NCI-H2227 treated with DMSO at 0.1 percent for 48 hours (cell line): ENCODE data around the gene WWOX.

Source experiments
- DNase-seq: peaks from one replicate; lab custom pipeline; 2025; lab: John Stamatoyannopoulos, UW

The WWOX gene

DNA sequence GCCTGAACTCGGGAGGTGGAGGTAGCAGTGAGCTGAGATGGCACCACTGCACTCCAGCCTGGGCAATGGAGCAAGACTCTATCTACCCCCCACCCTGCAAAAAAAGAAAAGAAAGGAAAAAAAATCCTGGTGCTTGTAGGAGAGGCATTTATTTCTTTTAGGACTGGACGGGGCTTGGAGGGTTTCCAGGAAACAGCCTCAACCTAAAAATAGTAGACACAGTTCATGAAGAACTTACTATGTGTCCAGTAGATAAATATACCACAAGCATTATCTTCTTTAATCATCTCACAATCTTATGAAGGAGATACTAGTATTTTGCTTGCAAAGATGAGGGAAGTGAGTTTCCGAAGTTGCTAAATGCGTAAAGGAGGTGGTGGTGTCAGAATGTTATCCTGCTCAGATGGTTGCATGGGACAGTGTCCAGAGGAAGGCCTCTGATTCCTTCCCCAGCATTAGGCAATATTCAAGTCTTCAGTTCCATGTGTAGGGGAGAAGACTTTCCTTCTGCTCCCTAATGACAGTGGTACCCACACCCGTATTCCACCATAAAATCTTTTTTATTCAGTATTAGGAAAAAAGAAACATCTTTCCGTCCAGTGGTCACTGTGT lies 263.2 kb downstream of the WWOX start:
- DNase-seq: no peak

- no peak for DNase-seq
These were observed 264.5 kb downstream of the WWOX start for GRCh38 chr16:78363843-78364555.

DNA sequence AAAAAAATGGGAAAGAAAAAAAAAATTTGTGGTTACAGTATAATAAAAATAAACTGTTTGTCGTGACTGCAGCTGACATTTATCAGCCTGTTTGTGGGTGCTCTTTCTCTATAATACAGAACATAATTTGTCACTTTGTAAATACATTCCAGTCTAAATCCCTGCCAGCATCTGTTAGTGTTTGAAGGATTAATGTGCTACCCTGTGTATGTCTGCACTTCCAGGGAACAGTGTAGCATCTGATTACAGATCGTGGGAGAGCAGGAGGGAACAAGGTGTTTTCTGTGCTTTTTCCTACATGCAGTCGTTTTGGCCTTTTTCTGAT lies 265.1 kb downstream of the WWOX start:
- no peak for DNase-seq

GRCh38 chr16:78365366-78365765 lies 265.9 kb downstream of the WWOX start:
- no peak for DNase-seq

DNA sequence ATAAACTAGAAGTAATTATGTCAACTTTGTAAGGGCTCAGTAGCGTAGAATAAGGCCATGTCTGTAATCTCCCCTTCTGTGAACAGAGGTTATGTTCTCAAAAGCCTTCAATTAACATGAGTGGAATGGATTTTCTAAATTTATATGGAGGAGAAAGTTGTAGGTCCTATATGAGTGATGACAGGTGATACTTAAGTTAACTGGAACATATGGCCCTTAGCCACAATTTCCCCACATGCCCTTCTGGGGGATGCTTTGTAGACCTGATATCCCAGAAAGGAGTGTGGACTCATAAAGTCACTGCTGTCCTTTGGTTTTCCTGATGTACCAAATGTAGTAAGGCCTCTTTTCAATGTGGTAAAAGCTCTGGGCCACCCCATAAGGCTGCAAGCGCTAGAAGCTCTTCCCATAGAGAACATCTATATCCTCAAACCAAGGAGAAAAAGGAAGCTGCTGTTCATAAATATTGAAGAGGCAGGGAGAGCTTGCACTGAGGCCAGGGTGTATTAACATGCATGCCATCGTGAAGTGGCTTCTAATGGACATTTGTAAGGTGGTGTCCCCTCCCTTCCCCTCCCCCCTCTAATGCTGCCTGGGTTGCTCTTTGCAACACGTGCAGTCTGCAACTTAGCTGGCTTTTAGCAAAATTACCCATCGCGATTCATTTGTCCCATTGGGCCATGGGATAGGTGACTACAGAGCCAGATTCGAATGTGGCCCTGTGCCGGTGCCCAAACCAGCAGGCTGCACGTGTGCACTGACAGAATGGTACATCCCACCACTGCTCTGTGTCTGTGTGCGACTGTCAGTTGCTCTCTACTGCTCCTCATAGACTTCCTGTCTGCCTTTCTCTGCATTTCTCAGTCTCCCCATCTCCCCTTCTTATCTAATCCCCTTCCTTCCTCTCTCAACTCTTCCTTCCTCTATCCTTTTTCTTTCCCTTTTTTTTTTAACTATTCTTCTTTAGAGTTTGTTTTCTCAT lies 269.0 kb downstream of the WWOX start:
- no peak for DNase-seq

DNA sequence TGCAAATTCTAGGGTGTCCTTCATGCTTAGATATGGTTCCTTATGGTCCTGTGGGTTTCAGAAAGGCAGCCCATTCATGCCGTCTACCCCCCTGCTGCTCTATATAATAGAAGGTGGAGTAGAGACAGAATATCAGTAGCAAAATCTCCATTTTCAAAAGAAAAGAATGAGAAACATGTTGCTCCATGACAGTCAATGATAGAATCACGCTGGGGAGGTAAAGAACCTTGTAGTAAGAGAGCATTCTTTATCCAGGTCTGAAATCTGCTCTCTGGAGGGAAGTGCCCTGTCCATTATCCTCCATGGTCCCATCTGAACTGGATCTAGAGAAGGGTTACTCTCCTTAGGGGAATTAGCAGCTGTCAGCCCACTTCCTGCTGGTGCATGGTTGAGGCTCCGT lies 272.8 kb downstream of the WWOX start:
- no peak for DNase-seq

DNA sequence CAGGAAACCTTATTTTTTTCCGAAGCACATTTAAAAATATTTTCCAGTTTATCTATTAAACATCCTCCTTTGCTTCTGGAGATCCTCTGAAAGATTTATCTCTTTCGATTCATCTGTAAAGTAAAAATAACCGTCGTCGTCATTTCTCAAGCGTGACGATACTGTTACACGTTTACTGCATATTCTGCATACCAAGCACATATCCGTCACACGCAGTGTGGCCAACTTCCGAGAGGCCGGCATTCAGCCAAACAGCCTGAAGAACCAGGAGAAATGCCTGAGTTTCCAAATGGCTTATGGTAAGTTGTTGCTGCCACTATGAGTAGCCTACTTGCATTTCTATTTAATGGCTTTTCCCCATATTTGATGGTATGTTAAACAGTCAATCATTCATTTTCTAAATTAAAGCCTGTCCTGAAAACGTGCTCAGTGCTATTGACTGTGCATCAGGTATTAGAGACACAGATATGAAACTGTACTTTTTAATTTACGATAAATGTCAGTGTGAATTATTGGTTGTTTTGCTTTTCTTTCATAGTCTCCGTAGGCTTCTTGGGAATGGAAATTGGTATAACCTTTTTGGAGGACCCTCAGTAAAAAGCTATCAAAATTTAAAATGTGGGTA lies 275.7 kb downstream of the WWOX start:
- no peak for DNase-seq

DNA sequence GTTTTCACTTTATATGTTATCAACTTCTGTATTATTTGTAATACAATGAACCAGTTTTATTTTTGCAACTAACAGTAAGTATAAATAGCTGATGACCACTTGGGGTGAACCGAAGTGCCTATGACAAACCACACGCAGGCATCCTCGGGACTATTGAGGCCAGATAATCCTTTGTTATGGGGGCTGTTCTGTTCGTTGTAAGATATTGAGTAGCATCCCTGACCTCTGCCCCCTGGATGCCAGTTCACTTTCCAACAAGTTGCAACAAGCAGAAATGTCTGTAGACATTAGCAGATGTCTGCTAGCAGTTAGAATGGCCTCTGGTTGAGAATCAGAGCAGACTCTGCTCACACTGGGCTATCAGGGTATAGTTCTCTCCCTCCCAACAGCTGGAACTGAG lies 277.0 kb downstream of the WWOX start:
- no peak for DNase-seq

DNA sequence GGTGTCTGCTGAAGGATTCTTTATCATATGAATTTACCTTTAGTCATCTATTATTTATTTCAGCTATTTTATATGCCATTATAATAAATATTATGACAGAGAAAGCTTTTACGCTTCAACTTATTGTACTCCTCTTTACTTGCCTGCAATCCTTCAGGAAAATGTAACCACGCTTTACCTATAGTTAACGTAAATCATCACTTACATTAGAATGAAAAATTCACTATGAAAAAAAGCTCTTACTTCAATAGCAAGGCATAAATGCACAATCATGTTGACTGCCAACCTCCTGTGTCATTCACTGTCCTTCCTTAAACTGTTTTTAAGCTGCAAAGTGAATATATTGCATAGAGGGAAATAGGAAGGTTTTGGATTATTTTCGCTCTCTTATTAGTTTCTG lies 277.9 kb downstream of the WWOX start:
- no peak for DNase-seq

GRCh38 chr16:78381060-78381459 lies 281.6 kb downstream of the WWOX start:
- DNase-seq: no peak

- no peak for DNase-seq
These were observed 283.7 kb downstream of the WWOX start for GRCh38 chr16:78383118-78383517.

DNA sequence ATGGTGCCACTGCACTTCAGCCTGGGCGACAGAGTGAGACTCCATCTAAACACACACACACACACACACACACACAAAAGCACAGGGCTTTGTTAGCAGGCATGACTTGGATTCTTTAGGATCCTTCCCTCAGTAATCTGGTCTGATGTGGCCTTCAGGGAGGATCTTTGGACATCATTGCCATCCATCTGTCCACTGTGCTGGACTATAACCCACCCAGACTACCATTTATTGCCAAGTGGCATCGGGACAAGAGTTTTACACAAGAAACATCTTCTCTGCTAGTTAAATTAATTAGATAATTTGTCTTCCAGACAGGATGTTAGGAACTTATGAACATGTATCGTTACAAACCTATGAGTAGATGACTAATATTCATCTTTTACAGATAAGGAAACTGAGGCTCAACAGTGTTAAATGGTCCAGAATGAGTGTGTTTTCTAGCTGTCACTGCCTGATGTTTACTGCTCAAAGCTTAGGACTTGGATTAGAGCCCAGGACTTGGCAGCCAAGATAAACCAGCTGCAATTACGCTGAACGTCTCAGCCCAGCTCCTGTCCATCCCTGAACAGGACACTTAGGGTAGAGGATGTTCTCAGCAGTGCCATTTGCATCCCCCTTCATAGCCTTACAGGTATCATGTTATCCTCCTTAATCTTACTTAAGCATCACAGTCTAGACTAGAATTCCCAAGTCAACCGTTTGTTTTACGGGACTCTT lies 285.8 kb downstream of the WWOX start:
- no peak for DNase-seq

- peak; percentile 36 for DNase-seq
These were observed 287.3 kb downstream of the WWOX start for GRCh38 chr16:78386557-78387324.

GRCh38 chr16:78389009-78389498 lies 289.6 kb downstream of the WWOX start:
- DNase-seq: no peak

GRCh38 chr16:78390092-78390491 lies 290.6 kb downstream of the WWOX start:
- no peak for DNase-seq

- no peak for DNase-seq
These were observed 291.3 kb downstream of the WWOX start for GRCh38 chr16:78390508-78391324.

DNA sequence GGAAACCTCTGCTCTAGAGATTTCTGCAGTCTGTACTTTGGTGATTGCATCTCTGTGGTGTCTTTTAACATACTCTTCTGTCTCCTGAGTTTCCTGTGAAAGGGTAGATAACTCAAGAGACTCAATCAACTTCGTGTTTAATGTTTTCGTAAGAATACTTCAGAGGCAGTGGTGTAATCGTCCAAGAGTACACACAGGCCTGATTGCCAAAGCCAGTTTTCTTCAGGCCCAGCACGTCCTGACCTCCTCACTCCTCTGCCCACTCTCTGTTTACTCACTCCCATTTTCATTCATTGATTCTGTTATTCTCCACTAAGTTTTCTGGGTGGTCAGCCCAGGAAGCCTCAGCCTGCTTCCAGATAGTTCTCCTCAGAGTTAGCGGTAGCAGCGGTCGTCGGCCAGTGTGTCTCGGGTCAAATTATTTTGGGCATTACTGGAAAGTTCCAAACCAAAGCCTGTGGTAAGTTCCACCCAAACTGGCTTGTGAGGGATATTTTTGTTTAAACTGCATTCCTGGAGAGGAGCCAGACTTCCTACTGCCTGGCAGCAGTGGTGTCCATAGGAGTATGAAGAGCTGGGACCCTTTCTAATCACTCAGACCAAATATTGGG lies 293.2 kb downstream of the WWOX start:
- DNase-seq: no peak

- no peak for DNase-seq
These were observed 295.6 kb downstream of the WWOX start for GRCh38 chr16:78395035-78395434.

GRCh38 chr16:78396046-78396445 lies 296.6 kb downstream of the WWOX start:
- no peak for DNase-seq

- DNase-seq: no peak
These were observed 297.2 kb downstream of the WWOX start for GRCh38 chr16:78396673-78397072.
